ENCODE results near the gene TRIP13.

DNA sequence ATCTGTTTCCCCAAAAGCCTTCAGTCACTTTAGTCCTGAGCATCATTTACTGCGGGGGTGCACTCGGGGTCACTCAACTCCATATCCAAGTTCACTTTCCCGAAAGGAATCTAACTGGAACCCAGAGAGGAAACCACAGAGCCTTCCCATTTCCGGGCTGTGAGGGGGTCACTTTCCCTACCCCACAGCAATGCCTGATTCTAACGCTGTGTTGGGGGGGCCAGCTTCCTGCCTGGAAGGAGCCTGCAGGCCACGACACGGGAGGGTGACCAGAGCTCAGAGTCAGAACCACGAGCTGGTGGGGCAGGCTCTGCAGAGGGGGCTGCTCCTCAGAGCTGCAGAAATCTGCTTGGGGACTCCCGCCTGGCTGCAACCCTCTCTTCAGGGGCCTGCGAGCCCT, 20.4 kb upstream of the TRIP13 start:
- TF ChIP-seq, protein P1, sequence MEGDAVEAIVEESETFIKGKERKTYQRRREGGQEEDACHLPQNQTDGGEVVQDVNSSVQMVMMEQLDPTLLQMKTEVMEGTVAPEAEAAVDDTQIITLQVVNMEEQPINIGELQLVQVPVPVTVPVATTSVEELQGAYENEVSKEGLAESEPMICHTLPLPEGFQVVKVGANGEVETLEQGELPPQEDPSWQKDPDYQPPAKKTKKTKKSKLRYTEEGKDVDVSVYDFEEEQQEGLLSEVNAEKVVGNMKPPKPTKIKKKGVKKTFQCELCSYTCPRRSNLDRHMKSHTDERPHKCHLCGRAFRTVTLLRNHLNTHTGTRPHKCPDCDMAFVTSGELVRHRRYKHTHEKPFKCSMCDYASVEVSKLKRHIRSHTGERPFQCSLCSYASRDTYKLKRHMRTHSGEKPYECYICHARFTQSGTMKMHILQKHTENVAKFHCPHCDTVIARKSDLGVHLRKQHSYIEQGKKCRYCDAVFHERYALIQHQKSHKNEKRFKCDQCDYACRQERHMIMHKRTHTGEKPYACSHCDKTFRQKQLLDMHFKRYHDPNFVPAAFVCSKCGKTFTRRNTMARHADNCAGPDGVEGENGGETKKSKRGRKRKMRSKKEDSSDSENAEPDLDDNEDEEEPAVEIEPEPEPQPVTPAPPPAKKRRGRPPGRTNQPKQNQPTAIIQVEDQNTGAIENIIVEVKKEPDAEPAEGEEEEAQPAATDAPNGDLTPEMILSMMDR (conservative IDR thresholded peaks at IDR 0.05; ENCODE audit: low read depth in 2 of 2), result no peak
- TF ChIP-seq CREB1 (CRISPR knock-in tag; IDR thresholded peaks at IDR 0.05; ENCODE audit: low read depth) (no peak), EZH2phosphoT487 (IDR thresholded peaks at IDR 0.05; ENCODE audit: unreplicated experiment) (no peak), EZH2 (IDR thresholded peaks at IDR 0.05; ENCODE audit: low read depth, unreplicated experiment) (no peak), POLR2AphosphoS5 (IDR thresholded peaks at IDR 0.05; ENCODE audit: low read depth) (no peak)
- TF ChIP-seq, protein P2, sequence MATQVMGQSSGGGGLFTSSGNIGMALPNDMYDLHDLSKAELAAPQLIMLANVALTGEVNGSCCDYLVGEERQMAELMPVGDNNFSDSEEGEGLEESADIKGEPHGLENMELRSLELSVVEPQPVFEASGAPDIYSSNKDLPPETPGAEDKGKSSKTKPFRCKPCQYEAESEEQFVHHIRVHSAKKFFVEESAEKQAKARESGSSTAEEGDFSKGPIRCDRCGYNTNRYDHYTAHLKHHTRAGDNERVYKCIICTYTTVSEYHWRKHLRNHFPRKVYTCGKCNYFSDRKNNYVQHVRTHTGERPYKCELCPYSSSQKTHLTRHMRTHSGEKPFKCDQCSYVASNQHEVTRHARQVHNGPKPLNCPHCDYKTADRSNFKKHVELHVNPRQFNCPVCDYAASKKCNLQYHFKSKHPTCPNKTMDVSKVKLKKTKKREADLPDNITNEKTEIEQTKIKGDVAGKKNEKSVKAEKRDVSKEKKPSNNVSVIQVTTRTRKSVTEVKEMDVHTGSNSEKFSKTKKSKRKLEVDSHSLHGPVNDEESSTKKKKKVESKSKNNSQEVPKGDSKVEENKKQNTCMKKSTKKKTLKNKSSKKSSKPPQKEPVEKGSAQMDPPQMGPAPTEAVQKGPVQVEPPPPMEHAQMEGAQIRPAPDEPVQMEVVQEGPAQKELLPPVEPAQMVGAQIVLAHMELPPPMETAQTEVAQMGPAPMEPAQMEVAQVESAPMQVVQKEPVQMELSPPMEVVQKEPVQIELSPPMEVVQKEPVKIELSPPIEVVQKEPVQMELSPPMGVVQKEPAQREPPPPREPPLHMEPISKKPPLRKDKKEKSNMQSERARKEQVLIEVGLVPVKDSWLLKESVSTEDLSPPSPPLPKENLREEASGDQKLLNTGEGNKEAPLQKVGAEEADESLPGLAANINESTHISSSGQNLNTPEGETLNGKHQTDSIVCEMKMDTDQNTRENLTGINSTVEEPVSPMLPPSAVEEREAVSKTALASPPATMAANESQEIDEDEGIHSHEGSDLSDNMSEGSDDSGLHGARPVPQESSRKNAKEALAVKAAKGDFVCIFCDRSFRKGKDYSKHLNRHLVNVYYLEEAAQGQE (IDR thresholded peaks at IDR 0.05; ENCODE audit: unreplicated experiment), result no peak
